ENCODE measurements around the gene GFRAL. TPM values are rescaled to one million over a fixed set of nuclear protein-coding genes. Genes with fewer than 3 reads are reported as not detected.
"Not testable (repeated sequence)": the region's sequence is repeated elsewhere in the genome, so short reads cannot be mapped to it uniquely, and the experiment has no call there.

GFRAL gene
- total RNA-seq, 1 donor from 2014 or later: not detected

GRCh38 chr6:55290736-55291135 lies 36.5 kb upstream of the GFRAL start:
- Mint-ChIP-seq H3K27ac (ENCODE audit: unreplicated experiment) (no peak overlapping the region), H3K4me1 (ENCODE audit: unreplicated experiment) (no peaks in the 10 kb centered on the region), H3K9me3 (ENCODE audit: unreplicated experiment) (no peaks in the 10 kb centered on the region), H3K27me3 (ENCODE audit: unreplicated experiment) (peaks cover 3% of the 10 kb centered on the region), H3K36me3 (ENCODE audit: low read depth, unreplicated experiment) (no peaks in the 10 kb centered on the region), H3K4me3 (ENCODE audit: unreplicated experiment) (no peak overlapping the region)
- TF ChIP-seq, protein P1, sequence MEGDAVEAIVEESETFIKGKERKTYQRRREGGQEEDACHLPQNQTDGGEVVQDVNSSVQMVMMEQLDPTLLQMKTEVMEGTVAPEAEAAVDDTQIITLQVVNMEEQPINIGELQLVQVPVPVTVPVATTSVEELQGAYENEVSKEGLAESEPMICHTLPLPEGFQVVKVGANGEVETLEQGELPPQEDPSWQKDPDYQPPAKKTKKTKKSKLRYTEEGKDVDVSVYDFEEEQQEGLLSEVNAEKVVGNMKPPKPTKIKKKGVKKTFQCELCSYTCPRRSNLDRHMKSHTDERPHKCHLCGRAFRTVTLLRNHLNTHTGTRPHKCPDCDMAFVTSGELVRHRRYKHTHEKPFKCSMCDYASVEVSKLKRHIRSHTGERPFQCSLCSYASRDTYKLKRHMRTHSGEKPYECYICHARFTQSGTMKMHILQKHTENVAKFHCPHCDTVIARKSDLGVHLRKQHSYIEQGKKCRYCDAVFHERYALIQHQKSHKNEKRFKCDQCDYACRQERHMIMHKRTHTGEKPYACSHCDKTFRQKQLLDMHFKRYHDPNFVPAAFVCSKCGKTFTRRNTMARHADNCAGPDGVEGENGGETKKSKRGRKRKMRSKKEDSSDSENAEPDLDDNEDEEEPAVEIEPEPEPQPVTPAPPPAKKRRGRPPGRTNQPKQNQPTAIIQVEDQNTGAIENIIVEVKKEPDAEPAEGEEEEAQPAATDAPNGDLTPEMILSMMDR (IDR thresholded peaks at IDR 0.05; ENCODE audit: unreplicated experiment): no peak
- no peak for DNase-seq (ENCODE audit: low spot score)

GRCh38 chr6:55293116-55293515 lies 34.2 kb upstream of the GFRAL start:
- Mint-ChIP-seq H3K27me3 (ENCODE audit: unreplicated experiment) (peaks cover 3% of the 10 kb centered on the region), H3K9me3 (ENCODE audit: unreplicated experiment) (no peaks in the 10 kb centered on the region), H3K27ac (ENCODE audit: unreplicated experiment) (no peak overlapping the region), H3K36me3 (ENCODE audit: low read depth, unreplicated experiment) (no peaks in the 10 kb centered on the region), H3K4me3 (ENCODE audit: unreplicated experiment) (no peak overlapping the region), H3K4me1 (ENCODE audit: unreplicated experiment) (no peaks in the 10 kb centered on the region)
- TF ChIP-seq, protein P1 (IDR thresholded peaks at IDR 0.05; ENCODE audit: unreplicated experiment): no peak
- DNase-seq (ENCODE audit: low spot score): no peak

GRCh38 chr6:55297214-55297613 lies 30.1 kb upstream of the GFRAL start:
- DNase-seq (ENCODE audit: low spot score); H3K27ac Mint-ChIP-seq (ENCODE audit: unreplicated experiment); H3K36me3 Mint-ChIP-seq (ENCODE audit: low read depth, unreplicated experiment); H3K9me3 Mint-ChIP-seq (ENCODE audit: unreplicated experiment); H3K4me3 Mint-ChIP-seq (ENCODE audit: unreplicated experiment); H3K4me1 Mint-ChIP-seq (ENCODE audit: unreplicated experiment); H3K27me3 Mint-ChIP-seq (ENCODE audit: unreplicated experiment): not testable (repeated sequence)

GRCh38 chr6:55299286-55299985 lies 27.8 kb upstream of the GFRAL start:
- Mint-ChIP-seq H3K27me3 (ENCODE audit: unreplicated experiment) (peaks cover 2% of the 10 kb centered on the region), H3K36me3 (ENCODE audit: low read depth, unreplicated experiment) (no peaks in the 10 kb centered on the region), H3K27ac (ENCODE audit: unreplicated experiment) (no peak overlapping the region), H3K4me3 (ENCODE audit: unreplicated experiment) (no peak overlapping the region), H3K9me3 (ENCODE audit: unreplicated experiment) (no peaks in the 10 kb centered on the region), H3K4me1 (ENCODE audit: unreplicated experiment) (no peaks in the 10 kb centered on the region)
- TF ChIP-seq, protein P1 (IDR thresholded peaks at IDR 0.05; ENCODE audit: unreplicated experiment): no peak
- DNase-seq (ENCODE audit: low spot score): no peak

DNA sequence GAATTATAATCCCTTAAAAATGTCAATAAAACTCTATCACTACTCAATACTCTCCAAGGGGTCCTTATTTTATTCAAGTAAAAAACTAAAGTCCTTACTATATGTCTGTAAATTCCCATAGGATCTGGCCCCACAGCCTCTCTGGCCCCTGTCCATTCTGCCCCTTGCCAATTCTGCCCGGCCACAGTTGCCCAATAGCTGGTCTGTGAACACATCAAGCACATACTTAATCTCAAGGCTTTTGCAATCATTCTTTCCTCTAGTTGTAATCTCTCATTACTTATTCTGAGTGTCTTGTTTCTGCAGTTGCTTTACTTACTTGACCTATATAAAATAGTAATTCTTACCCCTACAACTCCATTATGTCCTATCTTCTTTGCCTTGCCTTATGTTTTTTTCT lies 22.5 kb upstream of the GFRAL start:
- H3K4me1 Mint-ChIP-seq (ENCODE audit: unreplicated experiment): no peaks in the 10 kb centered on the region
- TF ChIP-seq, protein P1 (IDR thresholded peaks at IDR 0.05; ENCODE audit: unreplicated experiment): no peak
- H3K27me3 Mint-ChIP-seq (ENCODE audit: unreplicated experiment): no peaks in the 10 kb centered on the region
- DNase-seq (ENCODE audit: low spot score): no peak
- no peak overlapping the region for H3K27ac Mint-ChIP-seq (ENCODE audit: unreplicated experiment)
- no peaks in the 10 kb centered on the region for H3K36me3 Mint-ChIP-seq (ENCODE audit: low read depth, unreplicated experiment)
- H3K4me3 Mint-ChIP-seq (ENCODE audit: unreplicated experiment): no peak overlapping the region
- H3K9me3 Mint-ChIP-seq (ENCODE audit: unreplicated experiment): no peaks in the 10 kb centered on the region
